HG02759 (cell line): ENCODE results near the gene EAPP.
"Not testable (repeated sequence)": the region's sequence is repeated elsewhere in the genome, so short reads cannot be mapped to it uniquely, and the experiment has no call there.

Experiments used
- ATAC-seq: cut with Tn5 transposase; IDR thresholded peaks from one replicate; pipeline ENCODE4 v1.9.1; 2021; ENCODE audit warnings: mild to moderate bottlenecking, moderate library complexity; ENCODE audit not compliant: unreplicated experiment

Gene EAPP

DNA sequence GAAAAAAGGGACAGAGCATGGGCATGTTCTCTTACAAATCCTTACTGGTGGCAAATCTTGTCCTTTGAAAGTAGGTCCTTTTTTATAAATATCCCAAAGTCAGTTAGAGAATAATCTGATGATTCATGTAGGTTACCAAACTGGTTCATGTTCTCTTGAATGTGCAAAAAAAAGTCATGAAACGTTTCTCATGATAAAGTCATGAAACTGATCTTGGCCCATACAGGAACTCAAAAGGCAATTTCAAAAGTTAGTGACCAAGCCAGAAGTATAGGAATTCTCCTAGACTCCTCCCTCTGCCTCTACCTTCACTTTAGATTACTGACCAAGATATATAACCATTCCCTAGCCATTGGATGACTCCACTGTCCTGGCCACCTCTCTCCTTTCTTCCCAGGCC lies 50.2 kb downstream of the EAPP start:
- ATAC-seq, result no peak

- ATAC-seq, result no peak
These were observed 51.0 kb downstream of the EAPP start for GRCh38 chr14:34488528-34488927.

GRCh38 chr14:34484726-34485125 lies 54.8 kb downstream of the EAPP start:
- ATAC-seq, result no peak

GRCh38 chr14:34482463-34482862 lies 57.0 kb downstream of the EAPP start:
- ATAC-seq, result no peak

- ATAC-seq, result no peak
These were observed 59.8 kb downstream of the EAPP start for GRCh38 chr14:34479694-34480093.

- ATAC-seq, result no peak
These were observed 61.2 kb downstream of the EAPP start for GRCh38 chr14:34478261-34478660.

DNA sequence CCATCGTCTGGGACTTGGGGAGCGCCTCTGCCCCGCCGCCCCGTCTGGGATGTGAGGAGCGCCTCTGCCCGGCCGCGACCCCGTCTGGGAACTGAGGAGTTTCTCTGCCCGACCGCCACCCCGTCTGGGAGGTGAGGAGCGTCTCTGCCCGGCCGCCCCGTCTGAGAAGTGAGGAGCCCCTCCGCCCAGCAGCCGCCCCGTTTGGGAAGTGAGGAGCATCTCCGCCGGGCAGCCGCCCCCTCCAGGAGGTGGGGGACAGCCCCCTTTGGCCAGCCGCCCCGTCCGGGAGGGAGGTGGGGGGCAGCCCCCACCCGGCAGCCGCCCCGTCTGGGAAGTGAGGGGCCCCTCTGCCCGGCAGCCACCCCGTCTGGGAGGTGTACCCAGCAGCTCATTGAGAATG lies 63.5 kb downstream of the EAPP start:
- ATAC-seq, result not testable (repeated sequence)

GRCh38 chr14:34475163-34475562 lies 64.3 kb downstream of the EAPP start:
- ATAC-seq, result no peak

GRCh38 chr14:34474187-34474679 lies 65.3 kb downstream of the EAPP start:
- no peak for ATAC-seq

GRCh38 chr14:34472706-34473279 lies 66.7 kb downstream of the EAPP start:
- ATAC-seq, result no peak

- no peak for ATAC-seq
These were observed 69.2 kb downstream of the EAPP start for GRCh38 chr14:34470319-34470718.

DNA sequence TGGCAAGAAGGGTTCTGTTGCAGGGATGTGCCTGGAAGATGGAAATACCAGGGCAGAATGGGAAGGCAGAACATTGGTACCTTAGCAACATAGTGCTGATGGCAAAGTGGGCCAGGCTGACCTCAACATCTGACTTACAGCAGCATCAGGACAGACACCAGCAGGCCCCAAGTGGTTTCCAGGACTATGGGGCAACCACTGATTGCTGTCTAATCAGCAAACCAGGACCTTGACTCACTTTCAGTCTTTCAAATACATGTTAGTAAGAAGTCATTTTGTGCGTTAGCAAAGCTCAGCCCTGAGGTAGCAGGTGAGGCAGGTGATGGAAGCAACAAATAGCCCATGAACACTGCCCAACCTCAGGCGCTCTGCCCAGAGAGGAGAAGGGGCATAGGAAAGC lies 72.8 kb downstream of the EAPP start:
- no peak for ATAC-seq
